Measurements from ENCODE around the gene SMC1B.

The SMC1B gene

DNA sequence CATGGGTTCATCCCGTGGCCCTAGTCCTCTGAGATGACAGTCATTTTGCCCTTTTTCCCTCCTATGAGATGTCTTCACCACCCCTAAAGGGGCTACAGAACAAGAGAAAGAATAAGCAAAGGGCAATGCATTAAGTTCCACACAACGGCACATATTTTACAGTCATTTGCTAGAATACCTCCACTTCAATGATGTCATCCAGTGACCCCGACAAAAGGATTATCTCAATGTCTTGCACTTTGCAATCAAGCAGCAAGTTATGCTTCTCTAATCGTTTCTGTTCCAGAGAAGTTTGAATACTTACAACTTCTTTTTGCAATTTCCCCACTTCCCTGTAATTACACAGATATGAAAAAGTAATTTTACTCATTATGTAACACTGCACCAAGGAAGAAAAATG is 53.8 kb downstream of the SMC1B start:
- Histone ChIP-seq H3K36me3 (ENCODE audit: low read length) (no peaks in the 10 kb centered on the region), H3K4me3 (ENCODE audit: insufficient read depth, low read length, poor library complexity, severe bottlenecking) (no peak overlapping the region), H3F3A (ENCODE audit: insufficient read depth) (no peaks in the 10 kb centered on the region), H3K27ac (ENCODE audit: low read depth, low read length) (no peak overlapping the region), H4K20me1 (ENCODE audit: low read depth, low read length) (no peaks in the 10 kb centered on the region), H2AFZ (ENCODE audit: low read depth, low read length, severe bottlenecking) (no peak overlapping the region), H3K79me2 (ENCODE audit: insufficient read depth, low read length) (no peaks in the 10 kb centered on the region), H3K9ac (ENCODE audit: low read length) (no peak overlapping the region), H3K9me3 (ENCODE audit: insufficient read depth, low read length) (no peaks in the 10 kb centered on the region), H3K9me2 (replicated peaks; ENCODE audit: insufficient read depth, low read length) (no peaks in the 10 kb centered on the region), H3K4me2 (ENCODE audit: low read depth, low read length, poor library complexity, severe bottlenecking) (no peak overlapping the region), H3K27me3 (ENCODE audit: low read length) (no peaks in the 10 kb centered on the region)
- TF ChIP-seq, protein P1, sequence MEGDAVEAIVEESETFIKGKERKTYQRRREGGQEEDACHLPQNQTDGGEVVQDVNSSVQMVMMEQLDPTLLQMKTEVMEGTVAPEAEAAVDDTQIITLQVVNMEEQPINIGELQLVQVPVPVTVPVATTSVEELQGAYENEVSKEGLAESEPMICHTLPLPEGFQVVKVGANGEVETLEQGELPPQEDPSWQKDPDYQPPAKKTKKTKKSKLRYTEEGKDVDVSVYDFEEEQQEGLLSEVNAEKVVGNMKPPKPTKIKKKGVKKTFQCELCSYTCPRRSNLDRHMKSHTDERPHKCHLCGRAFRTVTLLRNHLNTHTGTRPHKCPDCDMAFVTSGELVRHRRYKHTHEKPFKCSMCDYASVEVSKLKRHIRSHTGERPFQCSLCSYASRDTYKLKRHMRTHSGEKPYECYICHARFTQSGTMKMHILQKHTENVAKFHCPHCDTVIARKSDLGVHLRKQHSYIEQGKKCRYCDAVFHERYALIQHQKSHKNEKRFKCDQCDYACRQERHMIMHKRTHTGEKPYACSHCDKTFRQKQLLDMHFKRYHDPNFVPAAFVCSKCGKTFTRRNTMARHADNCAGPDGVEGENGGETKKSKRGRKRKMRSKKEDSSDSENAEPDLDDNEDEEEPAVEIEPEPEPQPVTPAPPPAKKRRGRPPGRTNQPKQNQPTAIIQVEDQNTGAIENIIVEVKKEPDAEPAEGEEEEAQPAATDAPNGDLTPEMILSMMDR (IDR thresholded peaks at IDR 0.05; ENCODE audit: insufficient read depth, low read length, poor library complexity, severe bottlenecking) = no peak
- TF ChIP-seq EZH2phosphoT487 (conservative IDR thresholded peaks at IDR 0.05; ENCODE audit: low read length) = no peak

DNA sequence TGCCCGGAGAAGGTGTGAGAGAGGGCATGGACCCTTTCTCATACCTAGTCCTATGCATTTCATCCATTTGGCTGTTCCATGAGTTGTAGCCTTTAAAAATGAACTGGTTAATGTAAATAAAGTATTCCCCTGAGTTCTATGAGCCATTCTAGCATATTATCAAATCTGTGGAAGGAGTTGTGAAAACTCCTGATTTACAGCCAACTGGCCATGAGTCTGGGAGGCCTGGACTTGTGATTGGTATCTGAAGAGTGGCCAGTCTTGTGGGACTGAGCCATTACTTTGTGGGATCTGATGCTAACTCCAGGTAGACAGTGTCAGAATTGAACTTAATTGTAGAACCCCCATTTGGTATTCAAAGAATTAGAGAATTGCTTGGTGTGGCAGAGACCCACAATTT is 55.3 kb downstream of the SMC1B start:
- H3K27me3 ChIP-seq (ENCODE audit: low read length) = no peaks in the 10 kb centered on the region
- H3K36me3 ChIP-seq (ENCODE audit: low read length) = no peaks in the 10 kb centered on the region
- H3K9me2 ChIP-seq (replicated peaks; ENCODE audit: insufficient read depth, low read length) = no peaks in the 10 kb centered on the region
- H3F3A ChIP-seq (ENCODE audit: insufficient read depth) = no peaks in the 10 kb centered on the region
- no peak overlapping the region for H2AFZ ChIP-seq (ENCODE audit: low read depth, low read length, severe bottlenecking)
- H3K27ac ChIP-seq (ENCODE audit: low read depth, low read length) = no peak overlapping the region
- H3K4me3 ChIP-seq (ENCODE audit: insufficient read depth, low read length, poor library complexity, severe bottlenecking) = no peak overlapping the region
- no peaks in the 10 kb centered on the region for H3K9me3 ChIP-seq (ENCODE audit: insufficient read depth, low read length)
- H3K79me2 ChIP-seq (ENCODE audit: insufficient read depth, low read length) = no peaks in the 10 kb centered on the region
- TF ChIP-seq, protein P1 (IDR thresholded peaks at IDR 0.05; ENCODE audit: insufficient read depth, low read length, poor library complexity, severe bottlenecking) = no peak
- no peak for TF ChIP-seq EZH2phosphoT487 (conservative IDR thresholded peaks at IDR 0.05; ENCODE audit: low read length)
- H3K4me2 ChIP-seq (ENCODE audit: low read depth, low read length, poor library complexity, severe bottlenecking) = no peak overlapping the region
- H3K9ac ChIP-seq (ENCODE audit: low read length) = no peak overlapping the region
- no peaks in the 10 kb centered on the region for H4K20me1 ChIP-seq (ENCODE audit: low read depth, low read length)

DNA sequence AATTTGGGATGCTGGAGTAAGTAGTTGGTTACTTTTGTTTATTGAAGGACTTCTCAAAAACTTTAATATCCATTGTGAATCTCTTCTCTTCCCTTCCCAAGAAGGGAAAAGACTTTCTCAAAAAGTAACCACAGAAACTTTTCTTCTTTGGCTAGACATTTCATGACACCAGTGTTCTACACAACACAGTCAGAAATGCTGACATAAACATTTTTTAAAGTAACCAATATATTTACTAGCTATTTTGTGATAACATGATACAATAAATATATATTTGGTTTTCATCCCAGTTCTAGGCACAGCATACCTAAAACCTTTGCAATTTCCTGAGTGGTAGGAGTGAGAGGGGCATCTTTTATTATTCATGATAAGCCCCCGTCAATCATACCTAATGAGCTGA is 55.9 kb downstream of the SMC1B start:
- no peaks in the 10 kb centered on the region for H3K36me3 ChIP-seq (ENCODE audit: low read length)
- no peak overlapping the region for H3K4me3 ChIP-seq (ENCODE audit: insufficient read depth, low read length, poor library complexity, severe bottlenecking)
- H3K27me3 ChIP-seq (ENCODE audit: low read length) = no peaks in the 10 kb centered on the region
- TF ChIP-seq EZH2phosphoT487 (conservative IDR thresholded peaks at IDR 0.05; ENCODE audit: low read length) = no peak
- TF ChIP-seq, protein P1 (IDR thresholded peaks at IDR 0.05; ENCODE audit: insufficient read depth, low read length, poor library complexity, severe bottlenecking) = no peak
- H3K27ac ChIP-seq (ENCODE audit: low read depth, low read length) = no peak overlapping the region
- no peaks in the 10 kb centered on the region for H3F3A ChIP-seq (ENCODE audit: insufficient read depth)
- no peak overlapping the region for H3K4me2 ChIP-seq (ENCODE audit: low read depth, low read length, poor library complexity, severe bottlenecking)
- H3K9ac ChIP-seq (ENCODE audit: low read length) = no peak overlapping the region
- H2AFZ ChIP-seq (ENCODE audit: low read depth, low read length, severe bottlenecking) = no peak overlapping the region
- no peaks in the 10 kb centered on the region for H3K9me2 ChIP-seq (replicated peaks; ENCODE audit: insufficient read depth, low read length)
- no peaks in the 10 kb centered on the region for H3K79me2 ChIP-seq (ENCODE audit: insufficient read depth, low read length)
- no peaks in the 10 kb centered on the region for H3K9me3 ChIP-seq (ENCODE audit: insufficient read depth, low read length)
- H4K20me1 ChIP-seq (ENCODE audit: low read depth, low read length) = no peaks in the 10 kb centered on the region

Data from SU-DHL-6 (cell line).